Astrocyte (in vitro differentiated cells and primary cell): Measurements from ENCODE around the gene DTNB. TPM values are rescaled to one million over a fixed set of nuclear protein-coding genes. Genes with fewer than 3 reads are reported as not detected.

Source experiments
- DNase-seq: peaks from one replicate; pipeline ENCODE4 v3.0.0-alpha.2; 2010; ENCODE audit warnings: low read depth
- FAIRE-seq: peaks from 2 replicates; lab custom pipeline; 2011; peaks lifted over from hg19 to GRCh38; lab: Jason Lieb, UNC
- H2AFZ ChIP-seq: 2 replicates; pipeline ENCODE4 v1.6.0; 2012; ENCODE audit warnings: low read depth, low read length, inconsistent platforms
- H3K27ac ChIP-seq: 2 replicates; pipeline ENCODE4 v1.5.1; 2011; ENCODE audit warnings: low read depth, low read length, inconsistent platforms
- H3K27me3 ChIP-seq: 2 replicates; pipeline ENCODE4 v1.6.0; 2011; ENCODE audit warnings: low read length, inconsistent platforms; ENCODE audit not compliant: insufficient read depth
- H3K36me3 ChIP-seq: 2 replicates; pipeline ENCODE4 v1.5.1; 2011; ENCODE audit warnings: low read length, inconsistent platforms; ENCODE audit not compliant: insufficient read depth
- H3K4me1 ChIP-seq: 2 replicates; pipeline ENCODE4 v1.5.1; 2011; ENCODE audit warnings: low read length, inconsistent platforms; ENCODE audit not compliant: insufficient read depth
- H3K4me2 ChIP-seq: 2 replicates; pipeline ENCODE4 v1.6.0; 2012; ENCODE audit warnings: low read length, inconsistent platforms
- H3K4me3 ChIP-seq: 2 replicates; pipeline ENCODE4 v1.5.1; 2011; ENCODE audit warnings: low read depth, mild to moderate bottlenecking, low read length, inconsistent platforms; ENCODE audit not compliant: insufficient read depth
- H3K79me2 ChIP-seq: 2 replicates; pipeline ENCODE4 v1.6.0; 2012; ENCODE audit warnings: mild to moderate bottlenecking, low read length, inconsistent platforms; ENCODE audit not compliant: insufficient read depth
- H3K9ac ChIP-seq: 2 replicates; pipeline ENCODE4 v1.6.0; 2012; ENCODE audit warnings: mild to moderate bottlenecking, low read length, inconsistent platforms
- H3K9me3 ChIP-seq: 2 replicates; pipeline ENCODE4 v1.5.1; 2012; ENCODE audit warnings: low read depth, mild to moderate bottlenecking, low read length, inconsistent platforms; ENCODE audit not compliant: insufficient read depth
- H4K20me1 ChIP-seq: 2 replicates; pipeline ENCODE4 v1.6.0; 2012; ENCODE audit warnings: low read length, inconsistent platforms; ENCODE audit not compliant: insufficient read depth
- H3K27ac Mint-ChIP-seq: one replicate; pipeline ENCODE4 v1.8.0; 2021; ENCODE audit warnings: mild to moderate bottlenecking, mixed read lengths; ENCODE audit not compliant: unreplicated experiment
- H3K27me3 Mint-ChIP-seq: one replicate; pipeline ENCODE4 v1.8.0; 2021; ENCODE audit warnings: low read depth, mixed read lengths; ENCODE audit not compliant: unreplicated experiment
- H3K36me3 Mint-ChIP-seq: one replicate; pipeline ENCODE4 v1.8.0; 2021; ENCODE audit warnings: low read depth, mixed read lengths; ENCODE audit not compliant: unreplicated experiment
- H3K4me1 Mint-ChIP-seq: one replicate; pipeline ENCODE4 v1.8.0; 2021; ENCODE audit warnings: low read depth, mixed read lengths; ENCODE audit not compliant: unreplicated experiment
- H3K4me3 Mint-ChIP-seq: one replicate; pipeline ENCODE4 v1.8.0; 2021; ENCODE audit warnings: mild to moderate bottlenecking, moderate library complexity, mixed read lengths; ENCODE audit not compliant: unreplicated experiment
- H3K9me3 Mint-ChIP-seq: one replicate; pipeline ENCODE4 v1.8.0; 2021; ENCODE audit warnings: mild to moderate bottlenecking, mixed read lengths; ENCODE audit not compliant: unreplicated experiment
- EZH2 ChIP-seq: IDR thresholded peaks from 2 replicates; pipeline ENCODE4 v1.6.1; 2012; ENCODE audit warnings: mild to moderate bottlenecking, low read length, inconsistent platforms; ENCODE audit not compliant: insufficient read depth
- total RNA-seq: library from RNA; stranded (reverse); gene quantifications from 2 replicates; pipeline ENCODE4 v1.2.1, GENCODE V29; 2021
- TF ChIP-seq, protein P1 (sequence below): IDR thresholded peaks from 2 replicates; pipeline ENCODE4 v1.5.1; 2011; ENCODE audit warnings: low read depth, mild to moderate bottlenecking, inconsistent platforms, low read length, moderate library complexity; ENCODE audit not compliant: insufficient read depth

Gene DTNB
- total RNA-seq, 1 donor from 2014 or later: 5.1 TPM

DNA sequence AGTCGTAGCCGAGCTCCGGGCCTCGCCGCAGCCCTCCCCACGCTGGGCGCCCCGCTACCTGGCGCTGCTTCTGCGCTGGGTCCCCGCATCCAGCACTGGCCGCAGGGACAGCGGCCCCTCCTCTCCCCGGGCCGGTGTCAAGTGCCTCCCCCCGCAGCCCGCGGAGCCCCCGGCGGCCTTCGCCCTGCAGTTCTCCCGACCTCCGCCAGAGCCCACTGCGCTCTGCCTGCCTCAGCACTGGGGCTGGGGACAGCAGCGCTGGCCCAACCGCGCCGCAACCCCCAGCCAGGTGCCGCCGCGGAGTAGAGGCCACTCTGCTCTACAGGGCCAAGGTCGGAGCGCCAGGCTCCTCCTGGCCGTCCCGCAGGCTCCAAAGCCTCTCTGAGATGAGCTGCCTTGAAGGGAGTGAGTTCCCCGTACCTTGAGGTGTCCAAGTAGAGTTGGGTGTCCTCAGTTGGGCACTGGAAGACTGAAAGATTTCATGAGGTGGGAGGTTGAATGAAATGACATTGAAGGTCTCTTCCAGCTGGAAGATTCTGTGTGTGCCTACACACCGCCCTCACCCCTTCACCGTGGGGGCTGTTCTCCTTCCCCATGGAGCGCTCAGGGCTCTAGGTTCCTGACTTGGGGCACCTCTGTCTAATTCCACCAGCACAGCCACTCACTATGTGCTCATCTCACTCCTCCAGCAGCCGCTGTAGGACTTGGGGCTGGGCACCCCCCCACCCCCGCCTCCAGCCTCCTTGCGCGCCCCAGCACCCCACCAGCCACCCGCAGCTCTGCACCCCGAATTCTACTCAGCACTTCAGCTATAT is 330.8 kb downstream of the DTNB start:
- Mint-ChIP-seq H3K27me3 (peaks cover 6% of the 10 kb centered on the region), H3K4me1 (peaks cover 4% of the 10 kb centered on the region), H3K27ac (no peak overlapping the region), H3K9me3 (no peaks in the 10 kb centered on the region), H3K4me3 (peak overlapping the region; percentile 70), H3K36me3 (peaks cover 2% of the 10 kb centered on the region)
- peaks cover 22% of the 10 kb centered on the region for H3K79me2 ChIP-seq
- peak overlapping the region; percentile 84 for H3K4me2 ChIP-seq
- no peak overlapping the region for H3K9ac ChIP-seq
- no peaks in the 10 kb centered on the region for H3K36me3 ChIP-seq
- H3K4me1 ChIP-seq: peaks cover 9% of the 10 kb centered on the region
- peak overlapping the region; percentile 54 for H3K4me3 ChIP-seq
- no peak overlapping the region for H3K27ac ChIP-seq
- FAIRE-seq: no peak
- H3K27me3 ChIP-seq: no peaks in the 10 kb centered on the region
- TF ChIP-seq, protein P1, sequence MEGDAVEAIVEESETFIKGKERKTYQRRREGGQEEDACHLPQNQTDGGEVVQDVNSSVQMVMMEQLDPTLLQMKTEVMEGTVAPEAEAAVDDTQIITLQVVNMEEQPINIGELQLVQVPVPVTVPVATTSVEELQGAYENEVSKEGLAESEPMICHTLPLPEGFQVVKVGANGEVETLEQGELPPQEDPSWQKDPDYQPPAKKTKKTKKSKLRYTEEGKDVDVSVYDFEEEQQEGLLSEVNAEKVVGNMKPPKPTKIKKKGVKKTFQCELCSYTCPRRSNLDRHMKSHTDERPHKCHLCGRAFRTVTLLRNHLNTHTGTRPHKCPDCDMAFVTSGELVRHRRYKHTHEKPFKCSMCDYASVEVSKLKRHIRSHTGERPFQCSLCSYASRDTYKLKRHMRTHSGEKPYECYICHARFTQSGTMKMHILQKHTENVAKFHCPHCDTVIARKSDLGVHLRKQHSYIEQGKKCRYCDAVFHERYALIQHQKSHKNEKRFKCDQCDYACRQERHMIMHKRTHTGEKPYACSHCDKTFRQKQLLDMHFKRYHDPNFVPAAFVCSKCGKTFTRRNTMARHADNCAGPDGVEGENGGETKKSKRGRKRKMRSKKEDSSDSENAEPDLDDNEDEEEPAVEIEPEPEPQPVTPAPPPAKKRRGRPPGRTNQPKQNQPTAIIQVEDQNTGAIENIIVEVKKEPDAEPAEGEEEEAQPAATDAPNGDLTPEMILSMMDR: peak; percentile 42
- TF ChIP-seq EZH2: no peak
- peak; percentile 64 for DNase-seq
- peaks cover 32% of the 10 kb centered on the region for H4K20me1 ChIP-seq
- H3K9me3 ChIP-seq: no peaks in the 10 kb centered on the region
- no peak overlapping the region for H2AFZ ChIP-seq

DNA sequence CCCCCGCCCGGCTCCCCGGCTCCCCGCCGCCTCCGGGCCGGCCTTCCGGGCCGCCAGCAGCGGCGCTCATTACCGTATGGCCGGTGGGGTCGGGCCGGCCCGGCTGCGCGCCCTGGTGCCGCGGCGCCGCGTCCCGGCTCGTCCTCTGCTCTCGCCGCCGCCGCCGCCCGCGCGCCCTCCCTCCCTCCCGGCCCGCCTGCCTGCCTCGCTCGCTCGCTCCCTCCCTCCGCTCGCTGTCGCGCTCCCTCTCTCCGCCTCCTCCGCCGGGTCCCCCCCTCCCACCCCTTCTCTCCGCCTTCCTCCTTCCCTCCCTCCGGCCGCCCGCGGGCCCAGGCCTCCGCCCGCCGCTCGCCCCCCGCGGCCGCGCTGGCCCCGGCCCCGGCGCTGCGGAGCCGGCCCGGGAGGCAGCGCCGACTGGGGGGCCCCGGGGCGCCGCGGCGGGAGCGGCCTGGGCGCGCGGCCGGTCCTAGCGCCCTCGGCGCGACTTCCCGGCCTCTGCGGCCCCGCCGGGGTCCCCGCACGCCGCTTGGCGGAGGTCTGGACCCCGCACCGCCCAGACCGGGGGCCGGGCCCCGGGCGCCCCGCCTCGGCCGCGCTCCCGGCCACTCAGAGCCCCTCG is 331.5 kb downstream of the DTNB start, which contains the start of gene DNMT3A:
Gene DNMT3A, minus strand, starts transcription at position 173 of the 619 bp plus-strand sequence. CDS start 27,941 bp downstream, outside the sequence.
- H3K9me3 ChIP-seq: no peaks in the 10 kb centered on the region
- no peaks in the 10 kb centered on the region for H3K36me3 ChIP-seq
- no peak for TF ChIP-seq EZH2
- TF ChIP-seq, protein P1: no peak
- Mint-ChIP-seq H3K27me3 (peaks cover 6% of the 10 kb centered on the region), H3K4me3 (peak within 1 kb of the TSS; percentile 70), H3K9me3 (no peaks in the 10 kb centered on the region), H3K4me1 (no peaks in the 10 kb centered on the region), H3K27ac (no peak within 1 kb of the TSS), H3K36me3 (peaks cover 1% of the 10 kb centered on the region)
- peaks cover 29% of the 10 kb centered on the region for H3K79me2 ChIP-seq
- H3K4me1 ChIP-seq: peaks cover 3% of the 10 kb centered on the region
- peak within 1 kb of the TSS; percentile 54 for H3K4me3 ChIP-seq
- DNase-seq (peak; percentile 36), FAIRE-seq (no peak)
- H3K27me3 ChIP-seq: no peaks in the 10 kb centered on the region
- H3K4me2 ChIP-seq: peak within 1 kb of the TSS; percentile 86
- H3K27ac ChIP-seq: no peak within 1 kb of the TSS
- H2AFZ ChIP-seq: no peak within 1 kb of the TSS
- peak within 1 kb of the TSS; percentile 41 for H3K9ac ChIP-seq
- H4K20me1 ChIP-seq: peaks cover 39% of the 10 kb centered on the region
